Cardiac septum (tissue), 1 donor: ENCODE results near the gene IZUMO4. TPM values are rescaled to one million over a fixed set of nuclear protein-coding genes. Genes with fewer than 3 reads are reported as not detected.
A peak's percentile ranks its signal among the peaks of the same experiment; 100 is the strongest.
"Not testable (repeated sequence)": the region's sequence is repeated elsewhere in the genome, so short reads cannot be mapped to it uniquely, and the experiment has no call there.

Experiments used
- DNase-seq: peaks from one replicate; pipeline ENCODE4 v3.0.0-alpha.2; 2020; ENCODE audit warnings: low spot score
- intact Hi-C: fragments of 100-400 bp; cut with DNase I; formaldehyde crosslinking; loops from one replicate; pipeline ENCODE4 v1.14.0; 2022
- total RNA-seq: library from RNA; stranded (reverse); fragmentation: NEBNext Ultra II Directional; extraction: Animal tissue kit (Norgen Biotek cat#: 25700); gene quantifications from one replicate; pipeline ENCODE4 v1.2.1, GENCODE V29; 2021
- donor health status: DM: no; HTN: no; CAD: no.

IZUMO4 gene
- total RNA-seq, 1 donor from 2014 or later: 4.3 TPM

DNA sequence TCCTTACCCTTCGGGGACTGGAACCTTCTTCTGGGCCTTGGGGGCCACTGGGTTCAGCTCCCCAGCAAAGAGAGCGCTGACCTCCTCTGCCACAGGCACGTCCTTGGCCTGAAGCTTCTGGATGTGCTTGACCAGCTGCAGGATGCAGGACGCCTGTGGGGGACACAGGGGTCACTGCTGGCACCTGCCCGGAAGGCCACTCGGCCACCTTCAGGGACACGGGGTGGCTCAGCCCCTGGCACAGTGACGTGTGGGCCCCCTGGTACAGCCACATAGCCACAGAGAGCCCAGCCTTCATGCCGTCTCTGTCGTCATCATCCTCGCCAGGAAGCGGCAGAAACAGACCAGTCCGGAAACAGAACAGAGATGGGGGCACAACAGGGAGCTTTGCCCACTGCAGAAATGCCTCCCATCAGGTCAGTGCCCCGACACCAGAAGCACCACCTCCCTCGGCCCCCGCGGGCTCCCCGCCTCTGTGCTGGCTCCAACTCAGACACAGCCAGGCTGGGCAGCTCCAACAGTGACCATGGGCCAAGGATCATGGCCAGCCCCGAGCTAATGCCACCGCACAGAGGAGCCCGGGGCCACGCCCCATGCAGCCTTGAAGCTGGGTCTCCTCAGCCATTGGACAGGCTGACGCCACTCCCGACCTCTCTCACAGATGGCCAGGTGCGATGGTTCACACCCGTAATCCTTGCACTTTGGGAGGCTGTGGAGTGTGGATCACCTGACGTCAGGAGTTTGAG lies 20.7 kb downstream of the IZUMO4 start:
- no peak for DNase-seq
- intact Hi-C loops: no loop called here

DNA sequence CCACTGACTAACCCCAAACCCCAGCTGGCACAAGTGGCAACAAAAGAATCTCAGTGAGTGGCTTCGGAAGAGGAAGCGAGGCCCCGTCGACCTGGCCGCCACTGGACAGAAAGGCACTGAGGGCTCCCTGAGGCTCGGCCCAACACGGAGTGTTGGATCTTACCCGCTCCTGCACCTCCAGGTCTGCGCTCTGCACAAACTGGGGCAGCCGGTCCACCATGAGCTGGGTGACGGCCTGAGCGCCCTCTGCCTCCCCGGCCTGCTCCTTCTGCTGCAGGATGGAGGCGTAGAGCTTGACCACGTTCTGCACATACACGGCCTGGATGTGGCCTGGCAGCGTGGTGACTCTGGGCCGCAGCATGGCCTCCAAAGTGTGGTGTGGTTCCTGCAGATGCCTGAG lies 21.7 kb downstream of the IZUMO4 start:
- intact Hi-C loops: no loop called here
- DNase-seq: no peak

DNA sequence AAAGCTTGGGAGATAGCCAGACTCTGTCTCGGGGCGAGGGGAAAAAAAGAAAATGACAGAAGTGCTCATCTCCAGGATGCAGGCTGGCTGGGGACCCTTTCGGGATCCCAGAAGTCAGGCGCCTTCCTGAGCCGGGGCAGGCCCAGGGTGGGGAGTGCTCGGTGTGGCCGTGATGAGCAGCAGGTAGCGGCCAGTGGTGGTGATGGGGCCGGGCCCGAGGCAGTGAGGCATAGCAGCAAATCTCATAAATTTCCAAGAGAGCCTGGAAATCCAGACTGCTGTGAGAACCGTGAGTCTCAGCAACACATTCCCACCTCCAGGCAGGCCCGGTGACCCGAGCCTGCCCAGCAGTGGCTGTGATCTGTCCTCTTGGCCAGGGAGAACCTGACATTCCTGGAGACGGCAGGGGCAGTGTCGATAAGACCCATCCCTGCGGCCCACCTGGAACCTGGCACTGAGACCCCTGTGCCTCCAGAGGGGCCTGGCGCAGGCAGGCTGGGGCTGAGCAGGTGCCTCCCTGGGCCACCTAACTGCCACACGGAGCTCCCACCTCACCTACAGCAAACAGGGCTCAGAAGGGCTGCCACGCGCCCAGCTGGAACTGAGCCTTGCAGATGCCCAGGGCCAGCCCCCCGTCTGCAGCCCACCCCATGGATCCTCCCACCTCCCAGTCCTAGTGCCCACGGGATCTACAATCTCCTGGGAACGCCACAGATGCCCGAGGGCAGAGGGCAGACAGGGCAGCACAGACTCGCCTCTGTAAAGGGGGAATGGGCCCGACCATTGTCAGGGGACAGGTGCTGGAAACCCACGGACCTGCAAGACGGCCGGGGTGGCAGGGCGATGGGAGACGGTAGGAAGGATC lies 23.4 kb downstream of the IZUMO4 start:
- DNase-seq: no peak
- intact Hi-C loops: no loop called here

DNA sequence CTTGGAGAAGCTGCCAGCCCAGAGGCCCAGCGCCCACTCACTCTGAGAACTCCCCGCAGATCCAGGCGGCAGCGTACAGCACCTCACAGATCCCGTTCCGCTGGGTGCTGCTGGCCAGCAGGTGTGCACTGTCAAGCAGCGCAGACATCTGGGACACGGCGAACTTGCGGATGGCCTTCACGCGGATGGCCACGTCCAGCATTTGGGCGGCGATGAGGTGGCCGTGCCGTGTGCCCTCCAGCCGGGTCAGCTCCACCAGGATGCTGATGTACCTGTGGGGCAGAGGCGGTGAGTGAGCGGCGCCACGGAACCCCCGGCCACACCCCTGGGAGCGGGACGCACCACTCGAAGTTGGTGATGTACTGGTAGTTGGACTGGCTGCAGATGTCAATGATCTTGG lies 24.1 kb downstream of the IZUMO4 start:
- DNase-seq: no peak
- intact Hi-C loops: no loop called here

DNA sequence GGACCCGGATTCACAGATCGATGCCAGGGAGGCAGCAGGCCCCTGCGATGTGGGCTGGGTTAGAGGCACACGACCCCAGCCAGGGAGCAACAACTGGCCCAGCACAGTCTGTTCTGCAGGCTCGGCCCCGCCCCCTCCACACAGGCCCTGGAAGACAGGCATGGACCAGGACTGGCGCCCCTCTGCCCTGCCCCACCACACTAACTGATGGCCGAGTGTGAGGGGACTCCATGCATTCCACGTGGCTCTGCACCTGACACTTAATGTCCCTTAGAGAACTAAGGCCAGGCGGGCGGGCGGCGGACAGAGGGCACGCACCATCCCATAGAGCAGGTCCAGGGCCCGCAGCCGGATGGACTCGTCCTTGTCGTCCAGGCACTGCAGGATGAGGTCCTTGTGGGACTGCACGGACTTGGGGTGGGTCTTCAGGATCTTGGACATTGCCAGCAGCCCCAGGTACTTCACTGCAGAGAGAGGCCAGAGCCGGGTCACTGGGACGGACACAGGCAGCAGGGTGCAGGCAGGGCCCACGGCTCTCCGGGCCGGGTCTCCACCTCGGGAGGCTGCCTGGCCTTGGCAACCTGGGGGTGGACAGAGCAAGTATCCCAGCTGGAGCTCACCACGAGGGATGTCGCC lies 24.8 kb downstream of the IZUMO4 start:
- intact Hi-C loops: no loop called here
- DNase-seq: no peak

DNA sequence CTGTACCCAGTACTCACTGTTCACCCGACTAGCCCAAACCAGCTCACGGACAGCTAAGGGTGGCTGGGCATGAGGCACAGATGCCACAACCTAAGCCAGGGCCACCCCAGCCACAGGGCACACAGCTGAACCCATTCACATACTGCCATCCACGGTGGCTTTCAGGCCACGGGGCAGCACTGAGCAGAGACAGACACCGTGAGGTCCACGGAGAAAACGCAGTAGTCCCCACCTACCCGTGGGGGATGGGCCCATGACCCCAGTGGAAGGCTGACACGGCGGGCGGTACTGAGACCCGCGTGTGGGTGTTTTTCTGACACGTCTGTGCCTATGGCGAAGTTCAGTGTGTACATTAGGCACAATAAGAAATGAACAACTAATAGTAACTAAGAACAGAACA lies 25.5 kb downstream of the IZUMO4 start:
- DNase-seq: no peak
- intact Hi-C loops: no loop called here

DNA sequence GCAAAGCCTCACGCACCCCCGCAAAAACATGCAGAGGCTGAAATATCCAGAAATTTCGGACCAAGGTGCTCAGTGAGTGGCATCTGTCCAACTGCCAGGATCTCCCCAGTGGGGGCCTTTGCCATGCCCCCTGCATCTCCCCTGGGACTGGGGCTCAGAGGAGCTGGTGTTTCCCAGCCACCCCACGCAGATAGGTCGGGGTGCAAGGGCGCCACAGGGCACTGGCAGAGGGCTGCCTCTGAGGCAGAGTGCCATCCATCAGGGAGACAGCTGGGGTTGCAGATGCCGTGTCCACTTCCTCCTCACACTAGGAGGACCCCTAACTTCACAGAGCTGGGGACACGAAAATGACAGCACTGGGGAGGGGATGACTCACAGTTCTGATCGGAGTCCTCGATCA lies 26.3 kb downstream of the IZUMO4 start:
- intact Hi-C loops: no loop called here
- no peak for DNase-seq

DNA sequence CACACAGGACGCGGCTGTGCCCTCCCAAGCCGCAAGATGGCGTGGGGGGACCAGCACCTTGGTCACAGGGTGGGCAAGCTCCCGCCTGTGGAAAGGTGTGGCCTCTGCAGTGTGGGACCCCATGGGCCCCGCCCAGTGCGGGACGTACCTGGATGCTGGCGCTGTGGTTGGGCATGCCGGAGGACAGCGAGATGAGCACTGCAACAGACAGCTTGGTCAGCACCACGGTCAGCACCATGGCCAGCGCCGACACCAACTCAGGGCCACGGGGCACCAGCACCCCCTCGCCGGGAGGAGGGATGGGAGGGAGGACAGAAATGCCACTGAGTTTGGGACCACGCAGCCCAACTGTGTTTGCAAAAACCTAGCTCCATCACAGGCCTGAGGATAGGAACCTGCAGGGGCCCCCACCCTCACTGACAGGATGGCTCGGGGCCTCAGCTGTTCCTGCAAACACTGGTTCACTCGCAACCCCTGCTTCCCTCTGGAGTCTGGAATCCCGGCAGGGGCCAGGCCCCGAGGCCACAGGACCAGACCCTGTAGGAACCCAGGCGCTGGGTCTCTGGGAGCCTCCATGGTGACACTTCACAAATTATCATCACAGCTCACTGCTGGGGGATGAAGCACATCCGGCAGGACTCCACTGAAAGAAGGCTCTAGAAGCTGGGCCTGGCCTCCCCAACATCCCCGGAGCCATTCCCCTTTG lies 27.1 kb downstream of the IZUMO4 start:
- intact Hi-C loops: no loop called here

DNA sequence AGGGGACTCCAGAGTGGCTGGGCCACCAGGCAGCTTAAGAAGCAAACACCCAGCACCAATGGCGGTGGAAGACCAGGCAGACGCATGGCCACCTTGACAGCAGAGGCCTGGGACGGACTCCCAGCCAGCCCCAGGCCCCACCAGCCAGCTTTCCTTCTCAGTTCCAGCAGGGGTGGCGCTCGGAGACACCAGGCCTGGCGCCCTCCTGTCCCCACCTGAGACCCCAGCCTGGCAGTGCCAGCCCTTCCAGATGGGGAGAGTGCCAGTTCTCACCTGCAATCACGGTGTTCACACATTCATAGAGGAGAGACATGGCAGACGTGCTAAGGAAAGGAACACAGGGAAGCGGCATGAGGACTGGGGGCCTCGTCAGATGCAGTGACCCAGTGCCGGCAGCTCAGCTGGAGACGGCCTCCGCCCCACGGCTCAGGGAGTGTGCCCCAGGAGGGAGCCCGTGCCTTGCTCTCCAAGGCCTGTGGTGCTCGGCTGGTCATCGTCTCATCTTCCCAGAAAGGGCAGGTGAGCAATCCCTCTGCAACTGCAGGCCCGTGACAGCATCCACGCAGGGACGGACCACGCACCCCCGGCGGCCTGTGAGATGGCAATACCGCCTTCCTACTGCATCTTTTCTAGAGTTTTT lies 30.3 kb downstream of the IZUMO4 start:
- no peak for DNase-seq
- intact Hi-C loops: no loop called here

More for the DNA sequence above, 27.1 kb downstream of the IZUMO4 start:
- no peak for DNase-seq

DNA sequence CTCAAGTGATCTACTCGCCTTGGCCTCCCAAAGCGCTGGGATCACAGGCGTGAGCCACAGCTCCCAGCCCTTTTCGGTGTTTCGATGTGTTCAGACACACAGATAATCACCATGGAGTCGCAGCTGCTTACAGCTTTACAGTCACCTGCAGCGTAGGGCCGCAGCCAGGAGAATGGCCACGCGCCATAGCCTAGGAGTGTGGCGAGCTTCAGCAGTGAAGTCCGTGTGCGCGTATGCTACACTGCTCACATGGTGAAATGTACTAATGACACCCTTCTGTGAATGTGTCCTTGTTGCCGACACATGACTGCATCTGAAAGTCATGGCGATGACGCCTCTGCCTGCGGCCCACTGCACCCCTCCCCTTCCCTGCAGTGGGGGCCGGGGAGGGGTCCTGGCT lies 31.0 kb downstream of the IZUMO4 start:
- intact Hi-C loops: no loop called here
- DNase-seq: peak; percentile 87

DNA sequence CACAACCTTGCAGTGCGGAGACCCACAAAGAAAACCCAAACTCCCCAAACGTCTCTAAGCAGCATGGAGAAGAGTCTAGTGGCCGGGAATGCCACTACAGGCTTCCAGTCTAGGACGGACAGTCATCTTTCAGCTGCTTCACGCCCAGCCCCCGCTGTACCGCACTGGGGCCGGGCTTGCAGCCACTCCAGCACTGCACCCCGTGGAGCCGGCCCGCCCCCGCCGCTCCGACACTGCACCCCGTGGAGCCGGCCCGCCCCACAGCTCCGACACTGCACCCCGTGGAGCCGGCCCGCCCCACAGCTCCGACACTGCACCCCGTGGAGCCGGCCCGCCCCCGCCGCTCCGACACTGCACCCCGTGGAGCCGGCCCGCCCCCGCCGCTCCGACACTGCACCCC lies 31.5 kb downstream of the IZUMO4 start:
- DNase-seq, intact Hi-C loops: not testable (repeated sequence)

DNA sequence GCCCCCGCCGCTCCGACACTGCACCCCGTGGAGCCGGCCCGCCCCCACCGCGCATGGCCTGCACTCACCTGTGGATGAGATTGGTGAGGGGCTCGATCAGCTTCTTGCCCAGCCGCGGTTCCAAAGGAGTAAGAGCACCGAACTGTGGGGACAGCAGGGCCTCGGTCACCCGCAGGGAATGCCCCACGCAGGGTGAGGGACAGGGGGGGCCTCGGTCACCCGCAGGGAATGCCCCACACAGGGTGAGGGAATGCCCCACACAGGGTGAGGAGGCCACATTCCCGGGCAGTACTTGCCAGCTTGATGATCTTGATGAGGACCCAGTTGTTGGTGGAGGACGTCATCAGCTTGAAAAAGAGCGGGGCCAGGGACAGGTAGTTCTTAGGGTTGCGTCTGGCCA lies 32.3 kb downstream of the IZUMO4 start:
- intact Hi-C loops: no loop called here
- DNase-seq: no peak

DNA sequence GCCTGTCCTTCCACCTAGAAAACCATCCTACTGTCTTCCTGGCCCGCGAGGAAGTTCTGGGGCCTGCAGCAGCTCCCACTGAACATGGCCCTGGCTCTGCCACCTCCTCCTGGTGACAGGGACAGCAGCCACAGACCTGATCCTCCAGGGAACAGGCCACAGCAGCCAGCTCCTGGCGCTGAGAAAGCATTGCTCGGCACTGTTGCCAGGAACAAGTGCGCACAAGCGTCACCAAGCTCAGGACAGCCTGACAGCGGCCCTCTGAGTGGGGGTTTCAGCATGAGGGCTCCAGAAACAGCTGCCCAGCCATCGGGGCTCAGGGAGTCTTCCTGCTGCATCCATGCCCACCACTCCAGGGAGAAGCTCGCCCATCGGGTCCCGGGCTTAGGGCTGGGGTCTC lies 32.8 kb downstream of the IZUMO4 start:
- DNase-seq: no peak
- intact Hi-C loops: no loop called here

DNA sequence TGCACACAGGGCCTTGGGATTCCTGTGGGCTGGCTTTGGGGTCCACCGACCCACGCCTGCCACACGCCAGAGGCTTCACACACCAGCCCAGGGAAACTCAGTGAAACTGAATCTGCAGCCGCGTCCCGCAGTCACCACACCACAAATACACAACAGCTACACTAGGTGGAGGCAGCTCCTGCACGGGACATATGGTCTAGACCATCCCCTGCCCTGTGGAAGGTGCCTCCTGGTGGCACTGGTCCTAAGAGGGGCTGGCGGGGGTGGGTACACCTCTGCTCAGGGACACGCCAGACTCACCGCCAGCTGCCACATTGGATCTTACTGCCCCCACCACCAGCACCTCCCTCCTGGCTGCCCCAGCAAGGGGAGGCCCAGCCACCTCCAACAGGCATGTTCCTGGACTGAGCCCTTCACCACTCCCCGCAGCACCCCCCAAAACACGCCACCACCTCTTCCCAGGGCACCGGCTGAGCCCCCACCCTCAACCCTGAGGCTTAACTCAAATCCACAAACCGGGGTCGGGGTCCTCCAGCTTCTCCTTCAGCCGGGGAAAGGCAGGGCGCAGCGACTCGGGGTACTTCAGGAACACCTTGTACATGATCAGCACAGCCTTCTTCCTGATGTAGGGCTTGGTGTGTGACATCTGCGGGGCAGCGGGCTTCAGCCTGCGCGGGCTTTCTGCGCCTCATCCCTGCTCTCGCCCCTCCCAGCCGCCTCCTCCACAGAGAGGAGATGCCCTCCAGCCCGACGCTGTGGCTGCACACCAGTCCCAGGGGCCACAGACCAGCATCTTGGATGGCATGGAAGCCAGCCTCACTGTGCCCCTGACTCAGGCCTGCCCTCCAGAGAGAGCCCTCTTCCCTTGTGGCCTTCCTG lies 33.4 kb downstream of the IZUMO4 start:
- intact Hi-C loops: no loop called here
- DNase-seq: no peak

DNA sequence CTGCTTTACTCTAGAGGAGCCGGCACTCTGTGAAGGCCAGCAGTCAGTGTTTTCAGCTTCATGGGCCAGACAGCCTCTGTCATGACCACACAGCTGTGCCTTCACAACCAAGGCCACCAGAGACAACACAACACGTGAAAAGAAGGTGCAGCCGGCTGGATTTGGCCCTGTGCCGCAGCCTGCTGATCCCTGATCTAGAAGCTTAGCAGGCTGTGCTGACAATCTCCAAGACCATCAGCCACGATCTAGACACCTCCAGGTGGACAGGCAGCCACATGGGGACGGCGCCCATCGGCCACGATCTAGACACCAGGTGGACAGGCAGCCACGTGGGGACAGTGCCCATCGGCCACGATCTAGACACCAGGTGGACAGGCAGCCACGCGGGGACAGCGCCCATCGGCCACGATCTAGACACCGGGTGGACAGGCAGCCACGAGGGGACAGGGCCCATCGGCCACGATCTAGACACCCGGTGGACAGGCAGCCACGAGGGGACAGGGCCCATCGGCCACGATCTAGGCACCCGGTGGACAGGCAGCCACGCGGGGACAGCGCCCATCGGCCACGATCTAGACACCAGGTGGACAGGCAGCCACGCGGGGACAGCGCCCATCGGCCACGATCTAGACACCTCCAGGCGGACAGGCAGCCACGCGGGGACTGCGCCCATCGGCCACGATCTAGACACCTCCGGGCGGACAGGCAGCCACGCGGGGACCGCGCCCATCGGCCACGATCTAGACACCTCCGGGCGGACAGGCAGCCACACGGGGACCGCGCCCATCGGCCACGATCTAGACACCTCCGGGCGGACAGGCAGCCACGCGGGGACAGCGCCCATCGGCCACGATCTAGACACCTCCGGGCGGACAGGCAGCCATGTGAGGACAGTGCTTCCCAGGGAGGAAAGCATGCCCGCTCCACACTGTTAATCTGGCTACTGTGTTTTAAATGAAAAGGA lies 34.6 kb downstream of the IZUMO4 start:
- intact Hi-C loops, DNase-seq: not testable (repeated sequence)

DNA sequence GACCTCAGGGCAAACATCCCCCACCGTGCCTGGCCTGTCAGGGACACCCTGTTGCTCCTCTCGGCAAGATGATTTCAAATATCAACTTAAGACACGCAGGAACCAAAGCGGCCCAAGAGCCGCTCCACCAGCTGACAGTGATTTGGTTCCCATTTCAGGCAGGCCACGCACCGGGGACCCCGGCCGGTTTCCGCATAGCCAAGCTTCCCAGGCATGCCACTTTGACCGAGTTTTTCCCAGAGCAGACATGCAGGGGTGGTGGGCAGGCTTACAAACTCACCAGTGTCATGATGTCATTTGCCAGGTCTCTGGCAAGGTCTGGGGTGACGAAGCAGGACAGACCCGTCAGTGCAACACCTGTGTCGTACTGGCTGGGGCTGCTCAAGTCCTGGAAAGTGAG lies 35.5 kb downstream of the IZUMO4 start:
- no peak for DNase-seq
- intact Hi-C loops: no loop called here

DNA sequence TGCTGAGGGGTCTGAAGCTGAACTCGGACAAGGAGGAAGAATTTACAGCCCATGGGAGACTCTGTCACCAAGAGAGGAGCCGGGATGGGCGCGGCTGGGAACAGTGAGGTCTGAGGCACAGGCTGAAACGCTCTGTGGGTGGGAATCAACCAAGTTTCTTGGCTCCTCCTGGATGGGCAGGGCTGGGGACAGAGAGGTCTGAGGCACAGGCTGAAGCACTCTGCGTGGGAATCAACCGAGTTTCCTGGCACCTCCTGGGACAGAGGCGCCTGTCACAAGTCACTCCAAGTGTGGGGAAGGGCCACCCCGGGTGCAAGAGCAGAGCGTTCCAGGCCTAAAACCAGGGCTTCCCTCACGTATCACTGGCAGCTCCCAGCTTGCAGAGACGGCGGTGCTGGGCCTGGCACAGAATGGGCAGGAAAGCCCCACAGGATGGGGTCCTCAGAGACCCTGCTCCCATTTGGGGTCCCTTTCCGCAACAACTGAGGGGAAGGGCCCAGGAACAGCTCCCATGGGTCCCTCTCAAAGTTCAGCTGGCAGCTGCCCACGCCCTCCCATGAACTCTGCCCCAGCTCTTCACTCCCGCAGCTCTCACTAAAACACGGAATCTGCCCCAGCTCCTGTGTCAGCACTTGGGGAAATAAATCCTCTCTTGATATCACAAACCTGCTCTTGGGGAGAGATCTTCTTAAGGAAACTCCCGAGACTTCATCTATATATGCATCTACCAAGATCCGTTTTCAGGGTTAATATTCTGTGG lies 36.2 kb downstream of the IZUMO4 start:
- no peak for DNase-seq
- intact Hi-C loops: no loop called here
